GM12892 (cell line): ENCODE data around the gene ZNF710.

Experiments used
- POLR2A ChIP-seq: IDR thresholded peaks from 2 replicates; pipeline ENCODE4 v1.6.1; 2011; ENCODE audit warnings: low read depth, low read length, control low read depth
- TAF1 ChIP-seq: IDR thresholded peaks from 2 replicates; pipeline ENCODE4 v1.6.1; 2011; ENCODE audit warnings: low read depth, mild to moderate bottlenecking, control low read depth, low read length, borderline replicate concordance

- TF ChIP-seq POLR2A (no peak), TAF1 (no peak)
Measured at GRCh38 chr15:90084876-90085423, 83.8 kb downstream of the ZNF710 start.
